HepG2 (cell line): ENCODE results near the gene PSMD12. TPM values are rescaled to one million over a fixed set of nuclear protein-coding genes. Genes with fewer than 3 reads are reported as not detected.

ENCODE experiments used
- CBX1 ChIP-seq: IDR thresholded peaks from one replicate; pipeline ENCODE4 v1.6.1; 2016; ENCODE audit warnings: antibody characterized with exemption, low read depth
- GRHL1 ChIP-seq: sonication (generic); formaldehyde crosslinking; conservative IDR thresholded peaks from 2 replicates; pipeline ENCODE4 v1.8.0; 2022; ENCODE audit warnings: missing genetic modification reagents
- PAX8 ChIP-seq: sonication (generic); formaldehyde crosslinking; IDR thresholded peaks from 2 replicates; pipeline ENCODE4 v1.8.0; 2022; ENCODE audit warnings: mild to moderate bottlenecking, missing genetic modification reagents, borderline replicate concordance
- PPARG ChIP-seq: conservative IDR thresholded peaks from 2 replicates; pipeline ENCODE4 v1.6.1; 2016; ENCODE audit warnings: missing biosample characterization, missing genetic modification reagents
- SPEN ChIP-seq: sonication (generic); formaldehyde crosslinking; IDR thresholded peaks from 2 replicates; pipeline ENCODE4 v1.5.1; 2020; ENCODE audit warnings: low read depth, mild to moderate bottlenecking, missing genetic modification reagents
- SSRP1 ChIP-seq: IDR thresholded peaks from 2 replicates; pipeline ENCODE4 v1.6.1; 2016; ENCODE audit warnings: control low read depth
- STAT5B ChIP-seq: sonication (generic); formaldehyde crosslinking; IDR thresholded peaks from 2 replicates; pipeline ENCODE4 v1.4.0; 2020; ENCODE audit warnings: missing genetic modification reagents
- TBX3 ChIP-seq: fragments of 450-650 bp; IDR thresholded peaks from 2 replicates; pipeline ENCODE4 v1.6.1; 2017; ENCODE audit warnings: antibody characterized with exemption, mild to moderate bottlenecking, inconsistent platforms, borderline replicate concordance
- ZBTB21 ChIP-seq: sonication (generic); formaldehyde crosslinking; IDR thresholded peaks from 2 replicates; pipeline ENCODE4 v1.4.0; 2020; ENCODE audit warnings: missing genetic modification reagents
- ZBTB46 ChIP-seq: sonication (generic); formaldehyde crosslinking; IDR thresholded peaks from 2 replicates; pipeline ENCODE4 v1.4.0; 2020; ENCODE audit warnings: mild to moderate bottlenecking, missing genetic modification reagents, borderline replicate concordance
- ZMYM3 ChIP-seq: sonication (generic); formaldehyde crosslinking; IDR thresholded peaks from 2 replicates; pipeline ENCODE4 v1.5.1; 2020; ENCODE audit warnings: mild to moderate bottlenecking, missing genetic modification reagents
- ZNF136 ChIP-seq: sonication (generic); formaldehyde crosslinking; IDR thresholded peaks from 2 replicates; pipeline ENCODE4 v1.8.1; 2022; ENCODE audit warnings: low read depth, mild to moderate bottlenecking, moderate library complexity, missing genetic modification reagents
- ZNF224 ChIP-seq: sonication (generic); formaldehyde crosslinking; IDR thresholded peaks from 2 replicates; pipeline ENCODE4 v1.5.0; 2020; ENCODE audit warnings: mild to moderate bottlenecking, missing genetic modification reagents
- ZNF318 ChIP-seq: sonication (generic); formaldehyde crosslinking; IDR thresholded peaks from 2 replicates; pipeline ENCODE4 v1.4.0; 2020; ENCODE audit warnings: mild to moderate bottlenecking, missing genetic modification reagents
- ZNF607 ChIP-seq: sonication (generic); formaldehyde crosslinking; IDR thresholded peaks from 2 replicates; pipeline ENCODE4 v1.5.1; 2020; ENCODE audit warnings: missing genetic modification reagents, mild to moderate bottlenecking, borderline replicate concordance
- ZNF770 ChIP-seq: sonication (generic); formaldehyde crosslinking; IDR thresholded peaks from 2 replicates; pipeline ENCODE4 v1.5.0; 2020; ENCODE audit warnings: mild to moderate bottlenecking, missing genetic modification reagents
- polyA plus RNA-seq, 8 experiments: library from polyadenylated mRNA; depleted of rRNA in 3 of 8; stranded (reverse) in 7 of 8; unstranded in 1 of 8; fragments of >200 nt; fragmentation: Illumina TruSeq in 4 of 8; extraction: Trizol in 4 of 8; gene quantifications; 2 replicates each; pipeline versions ENCODE4 v1.2.1 to v1.2.3, GENCODE V29; 2011 to 2016; ENCODE audit warnings: low read depth in 4 of 8, missing spikeins in 1 of 8, mixed read lengths in 1 of 8; ENCODE audit not compliant: insufficient read depth in 1 of 8
- total RNA-seq, 5 experiments: library from RNA; depleted of rRNA; stranded (reverse); fragments of >200 nt; fragmentation: Illumina TruSeq; extraction: Trizol; gene quantifications; 2 replicates each; pipeline ENCODE4 v1.2.3, GENCODE V29; 2016; ENCODE audit warnings: low read depth in 1 of 5

Gene PSMD12
- total and polyA plus RNA-seq, 2 of the 13 experiments (the other 11 are each of a cell fraction or from before 2014, with no cell fraction given): 27.4 to 71.7 TPM

GRCh38 chr17:67374329-67375053 is 8.1 kb upstream of the PSMD12 start (continued):
- TF ChIP-seq ZNF318 (CRISPR knock-in tag): no peak
- TF ChIP-seq PAX8 (CRISPR knock-in tag): 0 out of 2 replicates have a peak, but pooled peaks have one; percentile 59
- TF ChIP-seq ZNF770 (CRISPR knock-in tag): no peak
- TF ChIP-seq SPEN (CRISPR knock-in tag): no peak
- no peak for TF ChIP-seq STAT5B (CRISPR knock-in tag)
- no peak for TF ChIP-seq ZNF224
- TF ChIP-seq PPARG (CRISPR knock-in tag): no peak
- TF ChIP-seq GRHL1 (CRISPR knock-in tag): no peak
- no peak for TF ChIP-seq SSRP1 (CRISPR knock-in tag)
- no peak for TF ChIP-seq TBX3
- TF ChIP-seq ZNF607 (CRISPR knock-in tag): no peak
- TF ChIP-seq CBX1: no peak
- peak; percentile 33; the same call in 1 of the 2 replicates for TF ChIP-seq ZBTB46 (CRISPR knock-in tag)
- TF ChIP-seq ZMYM3 (CRISPR knock-in tag): no peak
- no peak for TF ChIP-seq ZBTB21
- no peak for TF ChIP-seq ZNF136 (CRISPR knock-in tag)
